Common myeloid progenitor, CD34-positive (primary cell): ENCODE measurements around the gene KLHL2.

Source experiments
- CTCF ChIA-PET: fragments of 350-600 bp; sonication (Branson Sonifier 250); formaldehyde crosslinking; loops from one replicate; lab custom pipeline; 2021; ENCODE audit warnings: antibody characterized with exemption; lab: Charles Lee
- POLR2A ChIA-PET: fragments of 350-600 bp; sonication (Branson Sonifier 250); formaldehyde crosslinking; loops from one replicate; lab custom pipeline; 2021; ENCODE audit warnings: antibody characterized with exemption; lab: Charles Lee
- DNase-seq, 3 donors: peaks; one replicate each; pipeline versions ENCODE4 v3.0.0 to v3.0.0-alpha.2; 2013
- H3K27ac ChIP-seq, 2 experiments: 1 replicate in 1 of 2; 2 replicates in 1 of 2; pipeline ENCODE4 v1.7.0; 2013; ENCODE audit warnings: inconsistent platforms in 2 of 2, low read length in 2 of 2, mild to moderate bottlenecking in 2 of 2, low read depth in 1 of 2, moderate library complexity in 1 of 2; ENCODE audit not compliant: severe bottlenecking in 2 of 2, insufficient read depth in 1 of 2, poor library complexity in 1 of 2
- H3K27me3 ChIP-seq, 5 experiments: replicated peaks in 2 of 5; 1 replicate in 3 of 5; 2 replicates in 2 of 5; pipeline versions ENCODE4 v1.6.1 to v1.7.0; 2013; ENCODE audit warnings: low read length in 4 of 5, mild to moderate bottlenecking in 2 of 5, moderate library complexity in 2 of 5, inconsistent platforms in 1 of 5; ENCODE audit not compliant: insufficient read depth in 5 of 5, control insufficient read depth in 4 of 5
- H3K36me3 ChIP-seq, 4 experiments: 1 replicate in 2 of 4; 2 replicates in 2 of 4; pipeline versions ENCODE4 v1.6.1 to v1.7.0; 2013; ENCODE audit warnings: low read length in 3 of 4, control low read depth in 1 of 4, mild to moderate bottlenecking in 1 of 4; ENCODE audit not compliant: control insufficient read depth in 4 of 4, insufficient read depth in 4 of 4
- H3K4me1 ChIP-seq, 4 experiments: 1 replicate in 3 of 4; 2 replicates in 1 of 4; pipeline versions ENCODE4 v1.6.1 to v1.7.1; 2013; ENCODE audit warnings: low read length in 3 of 4, mild to moderate bottlenecking in 3 of 4, control low read depth in 1 of 4, inconsistent platforms in 1 of 4, moderate library complexity in 1 of 4; ENCODE audit not compliant: control insufficient read depth in 4 of 4, insufficient read depth in 4 of 4; ENCODE audit errors: control extremely low read depth in 1 of 4
- H3K4me3 ChIP-seq, 7 experiments: 1 replicate in 4 of 7; 2 replicates in 3 of 7; pipeline versions ENCODE4 v1.5.1 to v1.7.0; 2013; ENCODE audit warnings: mild to moderate bottlenecking in 7 of 7, low read length in 6 of 7, moderate library complexity in 6 of 7, inconsistent platforms in 2 of 7, low read depth in 2 of 7, control low read depth in 1 of 7; ENCODE audit not compliant: insufficient read depth in 4 of 7, control insufficient read depth in 1 of 7; ENCODE audit errors: extremely low read depth in 1 of 7
- H3K9me3 ChIP-seq, 5 experiments: 1 replicate in 4 of 5; 2 replicates in 1 of 5; pipeline versions ENCODE4 v1.6.1 to v1.7.1; 2013; ENCODE audit warnings: low read length in 4 of 5, mild to moderate bottlenecking in 2 of 5, inconsistent platforms in 1 of 5, low read depth in 1 of 5, moderate library complexity in 1 of 5; ENCODE audit not compliant: control insufficient read depth in 4 of 5, insufficient read depth in 2 of 5; ENCODE audit errors: control extremely low read depth in 1 of 5
- WGBS: methylation state at CpG from one replicate; pipeline ENCODE4 v1.1.5; 2013; ENCODE audit not compliant: insufficient coverage; 5-methylcytosine and 5-hydroxymethylcytosine counted together

KLHL2 gene

DNA sequence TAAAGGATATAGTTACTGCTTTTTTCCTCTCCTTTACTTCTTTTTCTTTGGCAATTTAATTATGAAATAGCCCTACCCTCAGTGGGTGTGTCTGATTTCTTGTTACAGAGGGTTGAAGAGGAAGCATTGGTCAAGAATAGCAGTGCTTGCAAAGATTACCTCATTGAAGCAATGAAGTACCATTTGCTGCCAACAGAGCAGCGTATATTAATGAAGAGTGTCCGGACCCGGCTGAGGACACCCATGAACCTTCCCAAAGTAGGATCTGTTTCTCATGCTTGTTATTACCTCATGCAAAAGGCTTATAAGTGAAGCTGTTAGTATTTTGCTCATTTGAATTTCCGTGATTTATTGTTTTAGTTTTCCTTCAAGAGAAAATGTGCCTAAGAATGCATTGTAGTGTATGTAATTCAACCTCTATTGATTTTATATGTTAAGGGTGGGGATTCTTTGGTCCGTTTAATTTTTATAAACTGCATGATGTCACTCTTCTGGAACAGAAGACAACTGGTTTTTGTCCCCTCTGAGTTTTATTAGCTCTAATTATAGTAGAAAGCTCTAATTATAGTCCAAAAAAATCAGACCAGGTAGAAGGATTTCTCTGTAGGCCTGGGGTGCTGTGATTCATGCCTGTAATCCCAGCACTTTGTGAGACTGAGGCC is 92.2 kb downstream of the KLHL2 start:
- Histone ChIP-seq H3K9me3 (no peaks in the 10 kb centered on the region), H3K36me3 (peaks cover 5 to 26% (median 12%) of the 10 kb centered on the region in 4 experiments), H3K4me1 (peaks cover 0 to 12% (median 7%) of the 10 kb centered on the region in 4 experiments), H3K4me3 (peak overlapping the region in 1 of 7 experiments; percentile 23), H3K27ac (no peak overlapping the region), H3K27me3 (no peaks in the 10 kb centered on the region)
- no peak for DNase-seq
- ChIA-PET CTCF (no interaction called here), POLR2A (no interaction called here)
- WGBS, result 100% methylated on average over 4 of the region's 5 CpGs

DNA sequence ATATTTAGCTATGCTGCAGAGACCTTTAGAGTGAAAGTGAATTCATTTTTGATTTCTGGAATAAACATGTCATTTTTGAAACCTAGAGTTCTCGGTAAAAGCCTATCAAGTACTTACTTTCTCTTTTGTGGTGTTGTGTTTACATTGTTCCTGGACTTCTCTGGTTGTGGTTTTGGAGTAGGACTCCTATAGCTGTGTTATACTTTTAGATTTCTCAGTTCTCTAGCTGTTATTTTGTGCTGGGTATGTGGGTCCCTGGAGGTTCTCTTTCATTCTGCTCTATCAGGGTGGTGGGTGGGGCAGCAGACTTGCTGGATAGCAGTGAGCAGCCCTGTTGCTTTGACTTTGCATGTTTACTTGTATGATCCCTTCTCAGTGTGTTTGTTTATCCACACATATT is 94.5 kb downstream of the KLHL2 start:
- WGBS, result no CpG with 5 or more reads among the region's 1 CpG
- Histone ChIP-seq H3K36me3 (peaks cover 3 to 16% (median 13%) of the 10 kb centered on the region in 4 experiments), H3K27me3 (no peaks in the 10 kb centered on the region), H3K9me3 (no peaks in the 10 kb centered on the region), H3K27ac (peak overlapping the region; percentile 46 to 78), H3K4me1 (peaks cover 0 to 9% (median 4%) of the 10 kb centered on the region in 4 experiments), H3K4me3 (peak overlapping the region in 6 of 7 experiments; percentile 43 to 81 (median 62))
- CTCF ChIA-PET, result no interaction called here
- POLR2A ChIA-PET, result interaction anchor here (0.6 kb wide), 1 partner anchor 15 kb away, joined by 3 read pairs; no protein-coding TSS in a partner anchor
- DNase-seq, result peak in 2 of 3 donors; percentile 44 to 52

DNA sequence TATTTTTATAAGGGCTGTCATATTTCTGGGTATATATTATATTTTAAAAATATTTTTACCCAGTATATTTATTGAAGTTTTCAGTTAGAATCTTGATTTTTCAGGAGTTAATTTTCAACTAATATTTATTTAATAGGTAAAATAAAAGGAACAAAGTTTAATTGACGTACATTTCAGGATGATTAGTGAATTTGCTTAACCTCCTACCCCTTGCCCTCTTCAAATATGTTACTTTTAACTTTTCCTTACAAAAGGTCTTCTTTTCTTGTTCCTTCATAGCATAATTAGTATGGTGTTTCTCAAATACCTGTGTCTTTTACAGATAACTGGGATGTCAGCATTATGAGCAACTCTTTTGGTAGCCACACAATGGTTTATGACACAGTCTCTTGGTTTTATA is 95.3 kb downstream of the KLHL2 start:
- POLR2A ChIA-PET, result no interaction called here
- Histone ChIP-seq H3K9me3 (no peaks in the 10 kb centered on the region), H3K27me3 (no peaks in the 10 kb centered on the region), H3K4me1 (peaks cover 0 to 9% (median 4%) of the 10 kb centered on the region in 4 experiments), H3K27ac (no peak overlapping the region), H3K36me3 (peaks cover 3 to 12% (median 11%) of the 10 kb centered on the region in 4 experiments), H3K4me3 (no peak overlapping the region)
- no CpG with 5 or more reads among the region's 1 CpG for WGBS
- DNase-seq, result no peak
- CTCF ChIA-PET, result no interaction called here

DNA sequence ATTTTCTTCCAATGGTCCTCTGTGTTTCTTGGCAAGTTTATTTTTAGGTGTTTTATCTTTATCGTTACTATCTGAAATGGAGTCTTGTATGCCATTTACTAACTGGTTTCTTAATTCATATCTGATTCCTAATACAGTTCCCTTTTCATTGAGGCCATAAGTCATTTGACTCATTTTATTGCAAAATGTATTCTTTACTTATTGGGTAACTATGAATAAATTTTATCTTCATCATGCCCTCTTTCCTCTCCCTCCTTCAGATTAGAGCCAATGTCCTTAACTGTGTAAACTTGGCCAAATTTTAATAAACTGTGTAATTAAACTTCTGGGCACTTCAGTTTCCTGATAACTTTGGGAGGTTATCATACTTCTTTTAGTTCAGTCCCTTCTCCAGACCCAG is 100.8 kb downstream of the KLHL2 start:
- Histone ChIP-seq H3K27ac (no peak overlapping the region), H3K36me3 (peaks cover 7 to 25% (median 17%) of the 10 kb centered on the region in 4 experiments), H3K4me1 (no peaks in the 10 kb centered on the region), H3K27me3 (no peaks in the 10 kb centered on the region), H3K4me3 (no peak overlapping the region), H3K9me3 (peaks cover 0 to 4% (median 0%) of the 10 kb centered on the region in 5 experiments)
- no peak for DNase-seq
- ChIA-PET CTCF (no interaction called here), POLR2A (no interaction called here)
- no CpG with 5 or more reads among the region's 1 CpG for WGBS

DNA sequence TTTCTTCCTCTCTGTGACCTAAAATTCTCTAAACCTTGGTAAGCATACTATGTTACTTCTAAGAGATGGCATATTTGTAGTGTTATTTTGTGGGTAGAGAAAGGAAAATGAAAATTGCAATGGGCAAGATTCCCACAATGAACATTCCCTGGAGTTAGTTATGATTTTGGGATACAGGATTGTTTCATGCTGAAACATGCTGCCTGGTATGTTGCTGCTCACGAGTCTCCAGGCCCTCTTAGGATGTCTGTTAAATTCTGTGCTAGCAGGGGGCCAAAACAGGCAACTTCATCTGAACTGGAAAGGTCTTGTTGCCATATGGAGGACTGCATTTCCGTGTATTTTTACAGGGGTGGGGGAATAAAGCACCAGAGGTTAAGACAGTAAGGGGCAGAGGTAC is 101.2 kb downstream of the KLHL2 start:
- POLR2A ChIA-PET, result no interaction called here
- H3K36me3 ChIP-seq, result peaks cover 7 to 25% (median 17%) of the 10 kb centered on the region in 4 experiments

DNA sequence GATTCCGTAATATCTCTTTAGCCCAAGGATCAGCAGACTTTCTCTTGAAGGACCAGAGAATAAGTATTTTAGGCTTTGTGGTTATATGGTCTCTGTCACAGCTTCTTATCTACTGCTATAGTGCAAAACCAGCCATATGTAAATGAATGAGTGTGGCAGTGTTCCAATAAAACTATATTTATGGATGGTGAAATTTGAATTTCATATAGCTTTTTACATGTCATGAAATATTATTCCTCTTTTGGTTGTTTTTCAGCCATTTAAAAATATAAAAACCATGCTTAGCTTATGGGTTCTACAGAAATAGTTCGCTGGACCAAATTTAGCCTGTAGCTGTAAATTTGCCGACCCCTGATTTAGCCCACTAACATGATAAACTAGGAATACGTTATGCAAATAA is 102.1 kb downstream of the KLHL2 start:
- ChIA-PET CTCF (interaction anchor here (1.6 kb wide), 1 partner anchor 20 kb away, joined by 3 read pairs; no protein-coding TSS in a partner anchor), POLR2A (no interaction called here)
- peaks cover 7 to 25% (median 18%) of the 10 kb centered on the region in 4 experiments for H3K36me3 ChIP-seq
- peaks cover 0 to 4% (median 0%) of the 10 kb centered on the region in 5 experiments for H3K9me3 ChIP-seq
- no peak for DNase-seq
- no peaks in the 10 kb centered on the region for H3K27me3 ChIP-seq
- no peak overlapping the region for H3K4me3 ChIP-seq
- H3K27ac ChIP-seq, result no peak overlapping the region
- 100% methylated on average over 1 of the region's 4 CpGs for WGBS
- no peaks in the 10 kb centered on the region for H3K4me1 ChIP-seq

More for the DNA sequence above, 101.2 kb downstream of the KLHL2 start:
- CTCF ChIA-PET, result no interaction called here
- no peak for DNase-seq
- Histone ChIP-seq H3K27me3 (no peaks in the 10 kb centered on the region), H3K4me3 (no peak overlapping the region), H3K4me1 (no peaks in the 10 kb centered on the region), H3K9me3 (peaks cover 0 to 4% (median 0%) of the 10 kb centered on the region in 5 experiments), H3K27ac (no peak overlapping the region)
- WGBS, result 94% methylated on average over 2 of the region's 2 CpGs

DNA sequence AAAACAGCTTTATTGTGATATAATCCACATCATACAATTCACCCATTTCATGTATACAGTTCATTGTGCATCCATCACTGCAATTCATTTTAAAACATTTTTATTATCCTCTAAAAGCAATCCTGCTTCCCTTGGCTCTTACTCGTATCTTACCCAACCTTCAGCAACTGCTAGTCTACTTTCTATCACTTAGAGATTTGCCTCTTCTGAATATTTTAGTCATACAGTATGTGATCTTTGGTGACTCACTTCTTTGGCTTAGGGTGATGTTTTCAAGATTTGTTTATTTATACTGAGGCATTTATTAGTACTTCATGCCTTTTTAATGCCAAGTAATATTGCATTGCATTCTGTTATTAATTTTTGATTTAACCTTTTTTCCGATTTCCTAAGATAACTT is 105.1 kb downstream of the KLHL2 start:
- POLR2A ChIA-PET, result no interaction called here
- no peak for DNase-seq
- Histone ChIP-seq H3K27me3 (no peaks in the 10 kb centered on the region), H3K4me3 (no peak overlapping the region), H3K36me3 (peaks cover 6 to 24% (median 15%) of the 10 kb centered on the region in 4 experiments), H3K4me1 (no peaks in the 10 kb centered on the region), H3K27ac (no peak overlapping the region), H3K9me3 (peaks cover 0 to 4% (median 0%) of the 10 kb centered on the region in 5 experiments)
- CTCF ChIA-PET, result no interaction called here
- WGBS, result no CpG with 5 or more reads among the region's 2 CpGs
